ENCODE data around the gene LRP1.

The LRP1 gene

GRCh38 chr12:57210461-57210860 lies 82.2 kb downstream of the LRP1 start:
- TF ChIP-seq ZFX (IDR thresholded peaks at IDR 0.05) = no peak
- no peak for TF ChIP-seq CTCF (conservative IDR thresholded peaks at IDR 0.05)
- no peak overlapping the region for H3K27ac ChIP-seq

DNA sequence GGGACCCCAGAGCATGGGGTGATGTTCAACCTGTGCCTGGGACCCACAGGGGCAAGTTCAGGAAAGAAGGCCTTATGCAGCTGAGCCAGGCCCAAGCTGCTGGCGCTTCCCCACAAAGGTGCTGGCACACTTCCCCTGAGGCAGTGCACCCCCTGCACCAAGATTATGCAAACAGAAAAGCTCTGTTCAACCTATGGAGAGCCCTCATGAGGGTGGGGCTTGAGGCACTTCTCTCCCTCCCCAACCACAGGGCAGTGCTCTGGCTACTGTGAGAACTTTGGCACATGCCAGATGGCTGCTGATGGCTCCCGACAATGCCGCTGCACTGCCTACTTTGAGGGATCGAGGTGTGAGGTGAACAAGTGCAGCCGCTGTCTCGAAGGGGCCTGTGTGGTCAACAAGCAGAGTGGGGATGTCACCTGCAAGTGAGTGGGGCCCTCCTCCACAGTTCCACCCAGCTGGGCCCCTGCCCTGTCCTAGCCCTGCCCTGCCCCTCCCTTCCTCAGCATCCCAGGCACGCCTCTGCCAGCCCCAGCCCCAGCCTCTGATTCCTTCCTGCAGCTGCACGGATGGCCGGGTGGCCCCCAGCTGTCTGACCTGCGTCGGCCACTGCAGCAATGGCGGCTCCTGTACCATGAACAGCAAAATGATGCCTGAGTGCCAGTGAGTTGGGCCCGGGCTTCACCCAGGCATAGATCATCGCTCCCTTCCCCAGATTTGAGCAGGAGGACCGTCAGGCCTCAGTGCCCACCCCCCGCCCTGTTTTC lies 82.8 kb downstream of the LRP1 start:
- no peak overlapping the region for H3K27ac ChIP-seq

DNA sequence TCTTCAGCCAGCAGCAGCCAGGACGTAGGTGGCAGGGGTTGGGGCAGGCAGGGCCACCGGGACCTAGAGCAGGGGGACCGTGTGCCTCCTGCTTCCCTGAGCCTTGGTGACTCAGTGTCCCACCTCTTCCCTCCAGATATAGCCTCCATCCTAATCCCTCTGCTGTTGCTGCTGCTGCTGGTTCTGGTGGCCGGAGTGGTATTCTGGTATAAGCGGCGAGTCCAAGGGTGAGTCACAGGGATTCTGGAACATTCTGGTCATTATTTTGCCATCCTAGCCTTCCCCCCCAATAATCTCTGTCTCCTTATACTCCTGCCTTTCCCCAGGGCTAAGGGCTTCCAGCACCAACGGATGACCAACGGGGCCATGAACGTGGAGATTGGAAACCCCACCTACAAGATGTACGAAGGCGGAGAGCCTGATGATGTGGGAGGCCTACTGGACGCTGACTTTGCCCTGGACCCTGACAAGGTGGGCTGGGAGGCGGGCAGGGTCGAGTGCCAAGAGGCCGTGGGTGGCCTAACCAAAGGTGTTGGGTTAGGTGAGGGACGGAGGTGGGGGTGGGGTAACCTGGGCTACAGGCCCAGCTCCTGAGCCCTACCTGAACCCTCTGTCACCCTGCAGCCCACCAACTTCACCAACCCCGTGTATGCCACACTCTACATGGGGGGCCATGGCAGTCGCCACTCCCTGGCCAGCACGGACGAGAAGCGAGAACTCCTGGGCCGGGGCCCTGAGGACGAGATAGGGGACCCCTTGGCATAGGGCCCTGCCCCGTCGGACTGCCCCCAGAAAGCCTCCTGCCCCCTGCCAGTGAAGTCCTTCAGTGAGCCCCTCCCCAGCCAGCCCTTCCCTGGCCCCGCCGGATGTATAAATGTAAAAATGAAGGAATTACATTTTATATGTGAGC lies 83.8 kb downstream of the LRP1 start:
- TF ChIP-seq ZFX (IDR thresholded peaks at IDR 0.05) = no peak
- no peak for TF ChIP-seq CTCF (conservative IDR thresholded peaks at IDR 0.05)
- H3K27ac ChIP-seq = no peak overlapping the region

More for the DNA sequence above, 82.8 kb downstream of the LRP1 start:
- TF ChIP-seq ZFX (IDR thresholded peaks at IDR 0.05) = no peak
- no peak for TF ChIP-seq CTCF (conservative IDR thresholded peaks at IDR 0.05)

GRCh38 chr12:57212701-57213057 lies 84.4 kb downstream of the LRP1 start:
- TF ChIP-seq ZFX (IDR thresholded peaks at IDR 0.05) (no peak), CTCF (conservative IDR thresholded peaks at IDR 0.05) (no peak)
- no peak overlapping the region for H3K27ac ChIP-seq

DNA sequence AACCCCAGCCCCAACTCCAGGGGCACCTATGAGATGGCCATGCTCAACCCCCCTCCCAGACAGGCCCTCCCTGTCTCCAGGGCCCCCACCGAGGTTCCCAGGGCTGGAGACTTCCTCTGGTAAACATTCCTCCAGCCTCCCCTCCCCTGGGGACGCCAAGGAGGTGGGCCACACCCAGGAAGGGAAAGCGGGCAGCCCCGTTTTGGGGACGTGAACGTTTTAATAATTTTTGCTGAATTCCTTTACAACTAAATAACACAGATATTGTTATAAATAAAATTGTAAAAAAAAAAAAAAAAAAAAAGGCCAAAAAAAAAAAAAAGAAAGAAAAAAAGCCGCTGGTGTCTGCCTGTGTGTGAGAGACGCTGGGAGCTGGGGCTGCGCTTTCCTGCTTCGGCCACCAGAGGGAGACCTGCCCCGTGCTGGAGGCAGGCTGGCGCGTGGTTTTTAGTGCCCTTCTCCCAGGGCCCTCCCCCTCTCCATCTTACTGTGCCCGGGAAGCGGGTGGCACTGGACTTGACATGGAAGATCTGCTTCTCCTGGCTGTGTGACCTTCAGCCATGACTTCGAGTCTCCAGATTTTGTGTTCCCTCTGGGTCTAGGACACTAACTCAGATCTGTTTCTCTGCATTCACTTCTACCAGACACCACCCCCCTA lies 84.9 kb downstream of the LRP1 start:
- no peak for TF ChIP-seq ZFX (IDR thresholded peaks at IDR 0.05)
- peak; percentile 95 for TF ChIP-seq CTCF (conservative IDR thresholded peaks at IDR 0.05)
- peak overlapping the region; percentile 17; the same call in 1 of the 2 replicates for H3K27ac ChIP-seq

- H3K27ac ChIP-seq = peak overlapping the region; percentile 17; the same call in 1 of the 2 replicates
Measured at GRCh38 chr12:57213763-57214397, 85.6 kb downstream of the LRP1 start.

GRCh38 chr12:57214398-57214781 lies 86.1 kb downstream of the LRP1 start:
- no peak overlapping the region for H3K27ac ChIP-seq
- peak; percentile 76 for TF ChIP-seq CTCF (conservative IDR thresholded peaks at IDR 0.05)
- TF ChIP-seq ZFX (IDR thresholded peaks at IDR 0.05) = no peak

More at GRCh38 chr12:57213763-57214397, 85.6 kb downstream of the LRP1 start:
- no peak for TF ChIP-seq ZFX (IDR thresholded peaks at IDR 0.05)
